ENCODE results near the gene PRR23C. TPM values are rescaled to one million over a fixed set of nuclear protein-coding genes. Genes with fewer than 3 reads are reported as not detected.

PRR23C gene
- total RNA-seq, 1 donor from 2014 or later = not detected

DNA sequence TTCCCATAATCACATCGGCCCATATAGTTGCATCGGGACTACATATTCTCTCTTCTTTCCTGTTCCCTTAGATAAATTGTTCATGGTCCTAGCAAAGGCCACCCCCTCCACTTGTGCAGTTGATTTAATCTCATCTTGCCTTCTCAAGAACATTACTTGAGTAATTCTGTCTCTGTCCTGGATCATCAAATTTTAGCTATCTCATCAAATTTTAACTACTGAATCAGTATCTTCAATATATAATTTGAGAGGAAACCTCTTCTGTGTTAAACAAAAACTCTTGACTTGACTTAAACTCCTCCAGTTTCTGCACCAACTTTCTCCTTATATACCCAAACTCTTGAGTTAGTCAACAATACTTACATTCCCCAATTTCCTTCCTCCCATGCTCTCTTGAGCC, 19.7 kb downstream of the PRR23C start:
- Histone ChIP-seq H3K27me3 (ENCODE audit: insufficient read depth, low read length) (no peaks in the 10 kb centered on the region), H3K79me2 (ENCODE audit: insufficient read depth, low read length) (no peaks in the 10 kb centered on the region), H4K20me1 (ENCODE audit: insufficient read depth, low read length) (no peaks in the 10 kb centered on the region), H3K4me1 (ENCODE audit: insufficient read depth, low read length) (no peaks in the 10 kb centered on the region), H3K4me3 (ENCODE audit: insufficient read depth, low read depth, low read length) (no peak overlapping the region), H3K9ac (ENCODE audit: low read length) (no peak overlapping the region), H3K27ac (ENCODE audit: low read depth, low read length) (no peak overlapping the region), H3K36me3 (ENCODE audit: insufficient read depth, low read length) (no peaks in the 10 kb centered on the region), H2AFZ (ENCODE audit: low read depth, low read length) (no peak overlapping the region), H3K4me2 (ENCODE audit: low read length) (no peak overlapping the region), H3K9me3 (ENCODE audit: insufficient read depth, low read depth, low read length) (no peaks in the 10 kb centered on the region)
- peaks cover 6% of the 10 kb centered on the region for H3K27me3 Mint-ChIP-seq (ENCODE audit: low read depth, unreplicated experiment)
- H3K36me3 Mint-ChIP-seq (ENCODE audit: low read depth, unreplicated experiment) = no peaks in the 10 kb centered on the region
- FAIRE-seq = no peak
- H3K27ac Mint-ChIP-seq (ENCODE audit: unreplicated experiment) = no peak overlapping the region
- H3K4me3 Mint-ChIP-seq (ENCODE audit: unreplicated experiment) = no peak overlapping the region
- DNase-seq (ENCODE audit: low read depth) = no peak
- no peaks in the 10 kb centered on the region for H3K4me1 Mint-ChIP-seq (ENCODE audit: low read depth, unreplicated experiment)
- TF ChIP-seq, protein P1, sequence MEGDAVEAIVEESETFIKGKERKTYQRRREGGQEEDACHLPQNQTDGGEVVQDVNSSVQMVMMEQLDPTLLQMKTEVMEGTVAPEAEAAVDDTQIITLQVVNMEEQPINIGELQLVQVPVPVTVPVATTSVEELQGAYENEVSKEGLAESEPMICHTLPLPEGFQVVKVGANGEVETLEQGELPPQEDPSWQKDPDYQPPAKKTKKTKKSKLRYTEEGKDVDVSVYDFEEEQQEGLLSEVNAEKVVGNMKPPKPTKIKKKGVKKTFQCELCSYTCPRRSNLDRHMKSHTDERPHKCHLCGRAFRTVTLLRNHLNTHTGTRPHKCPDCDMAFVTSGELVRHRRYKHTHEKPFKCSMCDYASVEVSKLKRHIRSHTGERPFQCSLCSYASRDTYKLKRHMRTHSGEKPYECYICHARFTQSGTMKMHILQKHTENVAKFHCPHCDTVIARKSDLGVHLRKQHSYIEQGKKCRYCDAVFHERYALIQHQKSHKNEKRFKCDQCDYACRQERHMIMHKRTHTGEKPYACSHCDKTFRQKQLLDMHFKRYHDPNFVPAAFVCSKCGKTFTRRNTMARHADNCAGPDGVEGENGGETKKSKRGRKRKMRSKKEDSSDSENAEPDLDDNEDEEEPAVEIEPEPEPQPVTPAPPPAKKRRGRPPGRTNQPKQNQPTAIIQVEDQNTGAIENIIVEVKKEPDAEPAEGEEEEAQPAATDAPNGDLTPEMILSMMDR (IDR thresholded peaks at IDR 0.05; ENCODE audit: insufficient read depth, low read depth, low read length) = no peak
- TF ChIP-seq EZH2 (IDR thresholded peaks at IDR 0.05; ENCODE audit: insufficient read depth, low read length) = no peak
- H3K9me3 Mint-ChIP-seq (ENCODE audit: unreplicated experiment) = peaks cover 7% of the 10 kb centered on the region

DNA sequence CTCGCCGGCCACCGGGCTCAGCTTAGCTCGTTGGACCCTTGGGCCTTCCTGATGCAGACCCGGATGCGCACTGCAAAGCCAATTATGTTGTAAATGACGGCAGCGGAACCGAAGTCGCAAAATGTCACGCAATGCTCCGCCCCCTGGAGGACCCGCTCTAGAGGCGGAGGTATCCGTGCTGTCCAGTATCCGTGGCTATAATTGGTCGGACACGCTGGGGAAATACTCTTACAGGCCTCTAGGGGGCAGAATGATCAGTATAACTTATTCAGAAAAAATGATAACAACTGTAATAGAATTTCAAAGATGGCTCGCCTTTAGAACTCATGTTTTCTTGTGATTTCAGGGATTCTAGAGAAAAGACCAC, 23.8 kb downstream of the PRR23C start, which contains the start of gene PRR23B:
TSS of gene PRR23B (minus strand) at position 59 of the 367 bp plus-strand sequence. CDS start 265 bp downstream, outside the sequence.
- DNase-seq (ENCODE audit: low read depth) (no peak), FAIRE-seq (no peak)
- H3K4me3 Mint-ChIP-seq (ENCODE audit: unreplicated experiment) = no peak within 1 kb of the TSS

More for the DNA sequence above, 23.8 kb downstream of the PRR23C start, which contains the start of gene PRR23B:
- no peaks in the 10 kb centered on the region for H3K27me3 Mint-ChIP-seq (ENCODE audit: low read depth, unreplicated experiment)
- no peaks in the 10 kb centered on the region for H3K4me1 ChIP-seq (ENCODE audit: insufficient read depth, low read length)
- no peak within 1 kb of the TSS for H3K4me3 ChIP-seq (ENCODE audit: insufficient read depth, low read depth, low read length)
- H3K9me3 ChIP-seq (ENCODE audit: insufficient read depth, low read depth, low read length) = no peaks in the 10 kb centered on the region
- H3K27me3 ChIP-seq (ENCODE audit: insufficient read depth, low read length) = no peaks in the 10 kb centered on the region
- no peak within 1 kb of the TSS for H3K27ac ChIP-seq (ENCODE audit: low read depth, low read length)
- no peaks in the 10 kb centered on the region for H3K79me2 ChIP-seq (ENCODE audit: insufficient read depth, low read length)
- H3K36me3 Mint-ChIP-seq (ENCODE audit: low read depth, unreplicated experiment) = no peaks in the 10 kb centered on the region
- no peak within 1 kb of the TSS for H3K4me2 ChIP-seq (ENCODE audit: low read length)
- no peak within 1 kb of the TSS for H3K9ac ChIP-seq (ENCODE audit: low read length)
- no peaks in the 10 kb centered on the region for H4K20me1 ChIP-seq (ENCODE audit: insufficient read depth, low read length)
- no peaks in the 10 kb centered on the region for H3K36me3 ChIP-seq (ENCODE audit: insufficient read depth, low read length)
- no peaks in the 10 kb centered on the region for H3K4me1 Mint-ChIP-seq (ENCODE audit: low read depth, unreplicated experiment)
- TF ChIP-seq, protein P1 (IDR thresholded peaks at IDR 0.05; ENCODE audit: insufficient read depth, low read depth, low read length) = no peak
- TF ChIP-seq EZH2 (IDR thresholded peaks at IDR 0.05; ENCODE audit: insufficient read depth, low read length) = no peak
- no peak within 1 kb of the TSS for H3K27ac Mint-ChIP-seq (ENCODE audit: unreplicated experiment)
- H2AFZ ChIP-seq (ENCODE audit: low read depth, low read length) = no peak within 1 kb of the TSS
- peaks cover 4% of the 10 kb centered on the region for H3K9me3 Mint-ChIP-seq (ENCODE audit: unreplicated experiment)

Measured in astrocyte (in vitro differentiated cells and primary cell).